Suprapubic skin (tissue), 3 donors: ENCODE measurements around the gene FSIP1.

ENCODE experiments used
- CTCF ChIP-seq, 2 donors: fragments of 200-600 bp in 1 of 2; fragments of 450-650 bp in 1 of 2; sonication (generic) in 1 of 2; IDR thresholded peaks; one replicate each; pipeline ENCODE4 v1.5.1; 2016 to 2019; ENCODE audit warnings: antibody characterized with exemption in 2 of 2, mild to moderate bottlenecking in 1 of 2, moderate library complexity in 1 of 2
- EP300 ChIP-seq: sonication (generic); formaldehyde crosslinking; IDR thresholded peaks from one replicate; pipeline ENCODE4 v1.6.1; 2017; ENCODE audit warnings: antibody characterized with exemption
- POLR2A ChIP-seq, 2 donors: fragments of 450-650 bp; IDR thresholded peaks; one replicate each; pipeline ENCODE4 v1.6.1; 2017; ENCODE audit warnings: antibody characterized with exemption in 2 of 2, mild to moderate bottlenecking in 2 of 2, moderate library complexity in 2 of 2

GRCh38 chr15:39792025-39792843 lies 9.6 kb upstream of the FSIP1 start:
- TF ChIP-seq CTCF (IDR thresholded peaks at IDR 0.05) (no peak), POLR2A (IDR thresholded peaks at IDR 0.05) (no peak), EP300 (no peak)
